Measurements from ENCODE around the gene GALNT14. TPM values are rescaled to one million over a fixed set of nuclear protein-coding genes. Genes with fewer than 3 reads are reported as not detected.
A peak's percentile ranks its signal among the peaks of the same experiment; 100 is the strongest.

GALNT14 gene
- total and polyA plus RNA-seq, 2 of the 13 experiments (the other 11 are each of a cell fraction or from before 2014, with no cell fraction given), result not detected

DNA sequence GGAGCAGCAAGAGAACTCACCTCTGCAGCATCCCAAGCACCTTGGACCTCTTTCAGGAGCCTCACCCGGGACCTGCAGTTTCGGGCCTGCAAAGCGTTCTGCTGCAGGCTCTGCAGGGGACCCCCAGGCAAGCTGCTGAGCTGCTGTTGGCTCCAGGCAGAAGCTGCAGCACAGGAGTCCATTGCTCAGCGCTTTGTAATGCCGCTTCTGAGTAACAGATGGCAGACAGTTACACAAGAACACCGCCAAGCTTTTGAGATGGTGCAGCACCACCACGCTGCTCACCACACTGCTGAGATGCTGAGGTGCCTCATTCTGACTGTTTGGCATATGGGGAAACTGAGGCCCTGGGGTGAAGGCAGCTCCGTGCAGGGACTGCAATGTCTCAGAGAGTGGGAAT, 1.9 kb upstream of the GALNT14 start:
- H3K36me3 ChIP-seq (replicated peaks in 1 of 2; ENCODE audit: control insufficient read depth in 1 of 2, insufficient read depth in 2 of 2, low read length in 2 of 2), result no peaks in the 10 kb centered on the region
- ATAC-seq, result peak; percentile 40; the same call in 2 of the 3 replicates
- intact Hi-C loops (cut with micrococcal nuclease; ENCODE audit: unreplicated experiment) (no loop called here), in situ Hi-C loops (cut with HindIII; ENCODE audit: extremely low pct_ligation_motif_present, low pct_unique_long_range_greater_than_20kb) (no loop called here)
- H3K27me3 ChIP-seq (ENCODE audit: control insufficient read depth in 1 of 2, insufficient read depth in 2 of 2, low read length in 2 of 2), result peaks cover 3 to 40% of the 10 kb centered on the region in 2 experiments; a peak in 2 of 5 replicates
- BruUV-seq (replicated peaks), result no TSS peak
- no peak overlapping the region for H2AFZ ChIP-seq (ENCODE audit: low read length)
- ChIA-PET CTCF (ENCODE audit: low intra/inter-chr PET ratio, low total read pairs) (no interaction called here), POLR2A (no interaction called here)
- H3K4me3 ChIP-seq (replicated peaks in 1 of 3; ENCODE audit: insufficient read depth in 1 of 3, low read depth in 2 of 3, low read length in 3 of 3), result no peak overlapping the region
- H3K79me2 ChIP-seq (ENCODE audit: insufficient read depth, low read length), result no peaks in the 10 kb centered on the region
- no peaks in the 10 kb centered on the region for H3K9me3 ChIP-seq (ENCODE audit: low read length)
- TF ChIP-seq, protein P1, sequence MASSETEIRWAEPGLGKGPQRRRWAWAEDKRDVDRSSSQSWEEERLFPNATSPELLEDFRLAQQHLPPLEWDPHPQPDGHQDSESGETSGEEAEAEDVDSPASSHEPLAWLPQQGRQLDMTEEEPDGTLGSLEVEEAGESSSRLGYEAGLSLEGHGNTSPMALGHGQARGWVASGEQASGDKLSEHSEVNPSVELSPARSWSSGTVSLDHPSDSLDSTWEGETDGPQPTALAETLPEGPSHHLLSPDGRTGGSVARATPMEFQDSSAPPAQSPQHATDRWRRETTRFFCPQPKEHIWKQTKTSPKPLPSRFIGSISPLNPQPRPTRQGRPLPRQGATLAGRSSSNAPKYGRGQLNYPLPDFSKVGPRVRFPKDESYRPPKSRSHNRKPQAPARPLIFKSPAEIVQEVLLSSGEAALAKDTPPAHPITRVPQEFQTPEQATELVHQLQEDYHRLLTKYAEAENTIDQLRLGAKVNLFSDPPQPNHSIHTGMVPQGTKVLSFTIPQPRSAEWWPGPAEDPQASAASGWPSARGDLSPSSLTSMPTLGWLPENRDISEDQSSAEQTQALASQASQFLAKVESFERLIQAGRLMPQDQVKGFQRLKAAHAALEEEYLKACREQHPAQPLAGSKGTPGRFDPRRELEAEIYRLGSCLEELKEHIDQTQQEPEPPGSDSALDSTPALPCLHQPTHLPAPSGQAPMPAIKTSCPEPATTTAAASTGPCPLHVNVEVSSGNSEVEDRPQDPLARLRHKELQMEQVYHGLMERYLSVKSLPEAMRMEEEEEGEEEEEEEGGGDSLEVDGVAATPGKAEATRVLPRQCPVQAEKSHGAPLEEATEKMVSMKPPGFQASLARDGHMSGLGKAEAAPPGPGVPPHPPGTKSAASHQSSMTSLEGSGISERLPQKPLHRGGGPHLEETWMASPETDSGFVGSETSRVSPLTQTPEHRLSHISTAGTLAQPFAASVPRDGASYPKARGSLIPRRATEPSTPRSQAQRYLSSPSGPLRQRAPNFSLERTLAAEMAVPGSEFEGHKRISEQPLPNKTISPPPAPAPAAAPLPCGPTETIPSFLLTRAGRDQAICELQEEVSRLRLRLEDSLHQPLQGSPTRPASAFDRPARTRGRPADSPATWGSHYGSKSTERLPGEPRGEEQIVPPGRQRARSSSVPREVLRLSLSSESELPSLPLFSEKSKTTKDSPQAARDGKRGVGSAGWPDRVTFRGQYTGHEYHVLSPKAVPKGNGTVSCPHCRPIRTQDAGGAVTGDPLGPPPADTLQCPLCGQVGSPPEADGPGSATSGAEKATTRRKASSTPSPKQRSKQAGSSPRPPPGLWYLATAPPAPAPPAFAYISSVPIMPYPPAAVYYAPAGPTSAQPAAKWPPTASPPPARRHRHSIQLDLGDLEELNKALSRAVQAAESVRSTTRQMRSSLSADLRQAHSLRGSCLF (CRISPR knock-in tag; IDR thresholded peaks at IDR 0.05; ENCODE audit: borderline replicate concordance), result no peak
- no peak for DNase-seq (ENCODE audit: low spot score)
- no peaks in the 10 kb centered on the region for H3K4me1 ChIP-seq (ENCODE audit: insufficient read depth, low read length)
- 5% methylated on average over 7 of the region's 8 CpGs for WGBS (ENCODE audit: low lambda C conversion rate)
- no peak overlapping the region for H3K9ac ChIP-seq (ENCODE audit: insufficient read depth, low read depth, low read length)
- no peak for FAIRE-seq
- no peak overlapping the region for H3K27ac ChIP-seq (ENCODE audit: extremely low read length, insufficient read depth, low read length)
- H3K4me2 ChIP-seq (ENCODE audit: low read depth, low read length), result no peak overlapping the region
- H4K20me1 ChIP-seq (ENCODE audit: insufficient read depth, low read length), result no peaks in the 10 kb centered on the region

DNA sequence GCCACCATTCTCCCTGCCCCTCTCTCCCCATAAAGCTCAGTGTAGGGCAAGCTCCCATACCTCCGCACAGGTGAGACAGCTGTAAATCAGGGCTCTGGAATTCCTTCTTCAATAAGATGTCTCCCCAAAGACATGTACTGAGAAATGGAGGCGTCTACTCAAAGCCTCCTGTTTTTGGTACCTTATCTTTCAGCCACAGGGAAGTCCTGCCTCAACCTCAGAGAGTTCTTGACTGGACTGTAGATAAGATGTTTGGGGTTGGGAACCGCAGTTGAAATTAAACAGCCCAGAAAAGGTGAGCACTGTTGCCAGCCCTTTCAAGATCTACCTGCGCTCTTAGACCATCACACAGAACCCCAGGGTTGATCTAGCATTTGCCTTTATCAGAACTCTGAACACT, 1.4 kb upstream of the GALNT14 start:
- BruUV-seq (replicated peaks), result no TSS peak
- CTCF ChIA-PET (ENCODE audit: low intra/inter-chr PET ratio, low total read pairs), result no interaction called here
- peaks cover 3 to 40% of the 10 kb centered on the region in 2 experiments; a peak in 3 of 5 replicates for H3K27me3 ChIP-seq (ENCODE audit: control insufficient read depth in 1 of 2, insufficient read depth in 2 of 2, low read length in 2 of 2)
- intact Hi-C loops (cut with micrococcal nuclease; ENCODE audit: unreplicated experiment) (no loop called here), in situ Hi-C loops (cut with HindIII; ENCODE audit: extremely low pct_ligation_motif_present, low pct_unique_long_range_greater_than_20kb) (no loop called here)
- FAIRE-seq (no peak), DNase-seq (ENCODE audit: low spot score) (no peak), ATAC-seq (no peak)
- no peak overlapping the region for H3K4me2 ChIP-seq (ENCODE audit: low read depth, low read length)
- no peak overlapping the region for H3K4me3 ChIP-seq (replicated peaks in 1 of 3; ENCODE audit: insufficient read depth in 1 of 3, low read depth in 2 of 3, low read length in 3 of 3)
- H3K9me3 ChIP-seq (ENCODE audit: low read length), result no peaks in the 10 kb centered on the region
- no peaks in the 10 kb centered on the region for H4K20me1 ChIP-seq (ENCODE audit: insufficient read depth, low read length)
- H3K79me2 ChIP-seq (ENCODE audit: insufficient read depth, low read length), result no peaks in the 10 kb centered on the region
- no peak overlapping the region for H2AFZ ChIP-seq (ENCODE audit: low read length)
- no peaks in the 10 kb centered on the region for H3K36me3 ChIP-seq (replicated peaks in 1 of 2; ENCODE audit: control insufficient read depth in 1 of 2, insufficient read depth in 2 of 2, low read length in 2 of 2)
- 27% methylated on average over 4 of the region's 4 CpGs for WGBS (ENCODE audit: low lambda C conversion rate)
- no peak for TF ChIP-seq ZNF354B (CRISPR knock-in tag; IDR thresholded peaks at IDR 0.05)
- no peak for TF ChIP-seq ZKSCAN5 (CRISPR knock-in tag; IDR thresholded peaks at IDR 0.05)
- TF ChIP-seq ZNF460 (CRISPR knock-in tag; IDR thresholded peaks at IDR 0.05; ENCODE audit: borderline replicate concordance), result no peak
- POLR2A ChIA-PET, result no interaction called here
- H3K27ac ChIP-seq (ENCODE audit: extremely low read length, insufficient read depth, low read length), result no peak overlapping the region
- no peak overlapping the region for H3K9ac ChIP-seq (ENCODE audit: insufficient read depth, low read depth, low read length)
- no peaks in the 10 kb centered on the region for H3K4me1 ChIP-seq (ENCODE audit: insufficient read depth, low read length)
